ENCODE data around the gene ANAPC13. TPM values are rescaled to one million over a fixed set of nuclear protein-coding genes. Genes with fewer than 3 reads are reported as not detected.

Gene ANAPC13
- total RNA-seq, 1 experiment from 2014 or later = 57.0 TPM

DNA sequence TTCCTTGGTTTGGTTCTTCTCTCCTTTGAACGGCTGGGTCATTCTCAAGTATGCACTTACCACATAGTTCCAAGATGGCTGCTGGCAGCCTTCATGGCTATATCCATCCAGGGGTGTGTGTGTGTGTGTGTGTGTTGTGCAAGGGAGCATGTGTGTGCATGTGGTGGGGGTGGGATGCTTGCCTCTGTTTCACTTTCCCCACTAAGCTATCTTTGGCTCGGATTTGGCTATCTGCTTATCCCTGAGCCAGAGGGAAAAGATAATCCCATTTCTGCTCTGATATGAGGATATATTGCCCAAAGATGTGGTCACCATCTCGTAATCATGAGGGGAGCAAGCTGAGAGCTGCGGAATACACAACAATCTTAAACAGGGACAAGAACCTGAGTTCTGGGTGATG is 26.2 kb downstream of the ANAPC13 start:
- Mint-ChIP-seq H3K27ac (ENCODE audit: unreplicated experiment) (no peak overlapping the region), H3K27me3 (ENCODE audit: insufficient read depth, unreplicated experiment) (no peaks in the 10 kb centered on the region), H3K4me3 (ENCODE audit: unreplicated experiment) (no peak overlapping the region), H3K36me3 (ENCODE audit: insufficient read depth, unreplicated experiment) (peaks cover 12% of the 10 kb centered on the region), H3K4me1 (ENCODE audit: low read depth, unreplicated experiment) (peaks cover 19% of the 10 kb centered on the region), H3K9me3 (ENCODE audit: unreplicated experiment) (no peaks in the 10 kb centered on the region)
- intact Hi-C loops (cut with micrococcal nuclease; ENCODE audit: unreplicated experiment) = no loop called here
- no TSS peak for BruUV-seq (replicated peaks)
- Histone ChIP-seq H3K4me3 (ENCODE audit: low read depth, low read length) (no peak overlapping the region), H3K27me3 (replicated peaks; ENCODE audit: control insufficient read depth, insufficient read depth, low read length) (no peaks in the 10 kb centered on the region), H3K9me3 (no peaks in the 10 kb centered on the region), H3K36me3 (ENCODE audit: control insufficient read depth, insufficient read depth, low read length) (no peaks in the 10 kb centered on the region), H3K4me1 (peaks cover 11% of the 10 kb centered on the region; the same call in 1 of the 2 replicates)
- no peak for DNase-seq
- CTCF ChIA-PET = interaction anchor here (0.6 to 0.7 kb wide), 2 partner anchors 81 to 248 kb away, joined by 3 to 6 read pairs; no protein-coding TSS in a partner anchor
- POLR2A ChIA-PET = no interaction called here
- TF ChIP-seq, protein P1, sequence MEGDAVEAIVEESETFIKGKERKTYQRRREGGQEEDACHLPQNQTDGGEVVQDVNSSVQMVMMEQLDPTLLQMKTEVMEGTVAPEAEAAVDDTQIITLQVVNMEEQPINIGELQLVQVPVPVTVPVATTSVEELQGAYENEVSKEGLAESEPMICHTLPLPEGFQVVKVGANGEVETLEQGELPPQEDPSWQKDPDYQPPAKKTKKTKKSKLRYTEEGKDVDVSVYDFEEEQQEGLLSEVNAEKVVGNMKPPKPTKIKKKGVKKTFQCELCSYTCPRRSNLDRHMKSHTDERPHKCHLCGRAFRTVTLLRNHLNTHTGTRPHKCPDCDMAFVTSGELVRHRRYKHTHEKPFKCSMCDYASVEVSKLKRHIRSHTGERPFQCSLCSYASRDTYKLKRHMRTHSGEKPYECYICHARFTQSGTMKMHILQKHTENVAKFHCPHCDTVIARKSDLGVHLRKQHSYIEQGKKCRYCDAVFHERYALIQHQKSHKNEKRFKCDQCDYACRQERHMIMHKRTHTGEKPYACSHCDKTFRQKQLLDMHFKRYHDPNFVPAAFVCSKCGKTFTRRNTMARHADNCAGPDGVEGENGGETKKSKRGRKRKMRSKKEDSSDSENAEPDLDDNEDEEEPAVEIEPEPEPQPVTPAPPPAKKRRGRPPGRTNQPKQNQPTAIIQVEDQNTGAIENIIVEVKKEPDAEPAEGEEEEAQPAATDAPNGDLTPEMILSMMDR (IDR thresholded peaks at IDR 0.05; ENCODE audit: insufficient read depth in 1 of 2, low read depth in 1 of 2, low read length in 1 of 2, severe bottlenecking in 1 of 2, unreplicated experiment in 1 of 2) = no peak

DNA sequence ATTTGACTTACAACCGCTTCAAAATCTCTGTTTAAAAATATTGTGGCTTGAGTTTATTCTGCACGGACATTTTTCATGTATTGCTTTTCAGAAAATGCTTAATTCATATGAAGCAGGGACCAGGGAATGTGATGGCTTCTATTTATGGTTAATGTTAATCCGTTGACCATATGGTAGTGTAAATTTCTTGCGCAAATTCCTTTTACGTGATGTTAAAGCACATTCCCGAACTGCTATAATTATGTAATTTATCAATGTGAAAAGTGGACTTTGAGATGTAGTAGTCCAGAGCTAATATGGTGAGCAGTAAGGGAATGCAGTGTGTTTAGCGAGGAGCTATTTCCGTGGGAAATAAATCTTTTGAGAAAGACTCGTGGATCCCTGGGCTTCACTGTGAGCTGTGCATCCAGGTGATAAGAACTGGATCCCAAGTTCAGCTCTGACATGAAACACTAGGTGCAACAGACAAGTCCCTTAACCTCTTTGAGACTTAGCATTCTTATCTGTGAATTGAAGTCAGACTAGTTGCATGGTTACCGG is 27.3 kb downstream of the ANAPC13 start:
- no peaks in the 10 kb centered on the region for H3K9me3 ChIP-seq
- peaks cover 11% of the 10 kb centered on the region; the same call in 1 of the 2 replicates for H3K4me1 ChIP-seq
- H3K36me3 Mint-ChIP-seq (ENCODE audit: insufficient read depth, unreplicated experiment) = peaks cover 6% of the 10 kb centered on the region
- peaks cover 19% of the 10 kb centered on the region for H3K4me1 Mint-ChIP-seq (ENCODE audit: low read depth, unreplicated experiment)
- H3K27me3 Mint-ChIP-seq (ENCODE audit: insufficient read depth, unreplicated experiment) = no peaks in the 10 kb centered on the region
- intact Hi-C loops (cut with micrococcal nuclease; ENCODE audit: unreplicated experiment) = no loop called here
- H3K27ac Mint-ChIP-seq (ENCODE audit: unreplicated experiment) = no peak overlapping the region
- H3K4me3 Mint-ChIP-seq (ENCODE audit: unreplicated experiment) = no peak overlapping the region
- no peak for DNase-seq
- no peaks in the 10 kb centered on the region for H3K36me3 ChIP-seq (ENCODE audit: control insufficient read depth, insufficient read depth, low read length)
- H3K9me3 Mint-ChIP-seq (ENCODE audit: unreplicated experiment) = no peaks in the 10 kb centered on the region
- POLR2A ChIA-PET = no interaction called here
- no TSS peak for BruUV-seq (replicated peaks)
- TF ChIP-seq, protein P1 (IDR thresholded peaks at IDR 0.05; ENCODE audit: insufficient read depth in 1 of 2, low read depth in 1 of 2, low read length in 1 of 2, severe bottlenecking in 1 of 2, unreplicated experiment in 1 of 2) = no peak
- no peak overlapping the region for H3K4me3 ChIP-seq (ENCODE audit: low read depth, low read length)
- H3K27me3 ChIP-seq (replicated peaks; ENCODE audit: control insufficient read depth, insufficient read depth, low read length) = no peaks in the 10 kb centered on the region
- CTCF ChIA-PET = interaction anchor here (0.9 to 1.6 kb wide), 2 partner anchors 15 to 18 kb away, joined by 3 to 5 read pairs; no protein-coding TSS in a partner anchor

DNA sequence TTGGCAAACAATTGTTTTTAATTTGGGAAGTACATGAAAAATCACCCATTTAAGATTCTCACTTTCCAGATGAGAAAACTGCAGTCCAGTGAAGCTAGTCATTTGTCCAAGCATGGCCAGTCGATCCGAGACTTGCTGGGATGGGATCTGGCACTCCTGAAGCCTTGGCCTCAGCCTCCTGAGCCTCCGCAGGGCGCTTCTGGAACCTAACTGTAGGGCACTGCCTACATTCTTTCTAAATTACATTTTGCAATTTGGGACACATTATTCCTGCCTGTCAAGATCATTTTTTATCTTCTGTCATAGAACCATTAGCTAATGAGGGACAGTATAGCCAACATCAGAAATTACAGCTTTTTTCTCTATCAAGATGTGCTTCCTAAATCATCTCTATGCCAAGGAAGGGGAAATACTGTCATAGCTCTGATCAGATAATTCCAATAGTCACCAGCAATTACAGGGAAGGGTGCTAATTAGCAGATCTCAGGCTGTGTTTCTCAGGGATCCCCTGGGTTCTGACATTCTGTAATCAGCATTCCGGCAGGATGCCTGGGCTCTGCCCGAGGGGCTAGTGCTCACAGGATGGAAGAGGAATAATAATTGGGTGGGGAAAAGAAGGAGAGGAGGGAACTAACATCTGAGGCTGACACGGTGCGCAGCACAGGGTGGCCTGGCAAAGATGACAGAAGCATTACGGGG is 28.3 kb downstream of the ANAPC13 start:
- TF ChIP-seq, protein P1 (IDR thresholded peaks at IDR 0.05; ENCODE audit: insufficient read depth in 1 of 2, low read depth in 1 of 2, low read length in 1 of 2, severe bottlenecking in 1 of 2, unreplicated experiment in 1 of 2) = no peak
- H3K27me3 Mint-ChIP-seq (ENCODE audit: insufficient read depth, unreplicated experiment) = no peaks in the 10 kb centered on the region
- H3K27ac Mint-ChIP-seq (ENCODE audit: unreplicated experiment) = no peak overlapping the region
- Histone ChIP-seq H3K27me3 (replicated peaks; ENCODE audit: control insufficient read depth, insufficient read depth, low read length) (no peaks in the 10 kb centered on the region), H3K4me1 (peaks cover 11% of the 10 kb centered on the region; the same call in 1 of the 2 replicates), H3K36me3 (ENCODE audit: control insufficient read depth, insufficient read depth, low read length) (no peaks in the 10 kb centered on the region), H3K4me3 (ENCODE audit: low read depth, low read length) (no peak overlapping the region), H3K9me3 (no peaks in the 10 kb centered on the region)
- intact Hi-C loops (cut with micrococcal nuclease; ENCODE audit: unreplicated experiment) = no loop called here
- no peak for DNase-seq
- ChIA-PET POLR2A (interaction anchor here (0.7 kb wide), 1 partner anchor 130 kb away, joined by 4 read pairs; no protein-coding TSS in a partner anchor), CTCF (interaction anchor here (1.6 kb wide), 1 partner anchor 16 kb away, joined by 5 read pairs; no protein-coding TSS in a partner anchor)
- H3K36me3 Mint-ChIP-seq (ENCODE audit: insufficient read depth, unreplicated experiment) = peaks cover 4% of the 10 kb centered on the region
- peaks cover 13% of the 10 kb centered on the region for H3K4me1 Mint-ChIP-seq (ENCODE audit: low read depth, unreplicated experiment)
- BruUV-seq (replicated peaks) = no TSS peak
- H3K4me3 Mint-ChIP-seq (ENCODE audit: unreplicated experiment) = no peak overlapping the region
- no peaks in the 10 kb centered on the region for H3K9me3 Mint-ChIP-seq (ENCODE audit: unreplicated experiment)

Measured in Caco-2 (cell line).